IPS-15b (cell line): ENCODE data around the gene ZNF71.

Experiments used
- H3K27me3 ChIP-seq: one replicate; pipeline ENCODE4 v1.6.1; 2013; ENCODE audit warnings: low read length; ENCODE audit not compliant: control insufficient read depth, insufficient read depth
- H3K36me3 ChIP-seq: one replicate; pipeline ENCODE4 v1.6.1; 2013; ENCODE audit warnings: low read length; ENCODE audit not compliant: control insufficient read depth, insufficient read depth
- H3K4me1 ChIP-seq: one replicate; pipeline ENCODE4 v1.6.1; 2013; ENCODE audit warnings: mild to moderate bottlenecking, low read length; ENCODE audit not compliant: control insufficient read depth, insufficient read depth
- H3K4me3 ChIP-seq: one replicate; pipeline ENCODE4 v1.5.1; 2013; ENCODE audit warnings: low read depth, low read length
- H3K9ac ChIP-seq: one replicate; pipeline ENCODE4 v1.6.1; 2013; ENCODE audit warnings: low read depth, mild to moderate bottlenecking, low read length
- H3K9me3 ChIP-seq: one replicate; pipeline ENCODE4 v1.6.1; 2013; ENCODE audit warnings: mild to moderate bottlenecking, low read length; ENCODE audit not compliant: control insufficient read depth, insufficient read depth

ZNF71 gene

DNA sequence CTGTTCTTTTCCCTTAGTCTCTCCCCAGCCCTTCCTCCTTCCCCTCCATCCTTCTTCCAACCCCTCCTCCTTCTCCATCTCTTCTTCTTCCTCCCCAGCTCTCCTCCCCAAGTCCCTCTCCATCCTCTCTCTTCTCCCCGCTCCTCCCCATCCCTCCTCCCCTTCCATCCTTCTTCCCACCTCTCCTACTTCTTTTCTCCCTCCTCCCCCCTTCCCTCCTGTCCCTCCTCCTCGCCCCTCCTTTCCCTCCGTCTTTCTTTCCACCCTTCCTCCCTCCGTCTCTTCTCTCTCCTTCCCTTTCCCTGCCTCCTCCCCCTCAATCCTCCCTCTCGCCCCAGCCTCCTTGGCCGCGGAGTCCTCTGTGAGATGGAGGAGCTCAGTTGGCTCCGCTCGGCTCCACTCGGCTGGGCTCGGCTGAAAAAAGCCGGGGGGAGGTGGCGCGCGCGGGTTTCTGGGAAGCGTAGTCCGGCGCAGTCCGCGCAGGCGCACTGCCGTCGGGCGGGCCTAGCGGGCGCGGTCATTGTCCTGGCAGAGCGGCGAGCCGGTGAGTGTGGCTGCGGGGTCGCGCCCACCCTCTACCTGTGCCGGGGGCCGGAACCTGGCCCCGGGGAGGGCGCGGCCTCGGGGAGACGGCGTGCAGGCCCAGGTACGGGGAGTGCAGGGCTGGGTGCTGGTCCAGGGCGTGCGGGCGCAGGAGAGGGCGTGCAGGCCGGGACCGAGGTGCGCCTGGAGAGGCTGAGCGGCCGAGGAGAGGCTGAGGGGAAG is at the start of gene ZNF71:
TSS of gene ZNF71 (plus strand) at position 520 of the 765 bp plus-strand sequence. CDS start 6,257 bp downstream, outside the sequence.
- no peaks in the 10 kb centered on the region for H3K9me3 ChIP-seq
- H3K9ac ChIP-seq, result peak within 1 kb of the TSS; percentile 92
- H3K4me3 ChIP-seq, result peak within 1 kb of the TSS; percentile 78
- no peaks in the 10 kb centered on the region for H3K27me3 ChIP-seq
- H3K4me1 ChIP-seq, result no peaks in the 10 kb centered on the region
- H3K36me3 ChIP-seq, result no peaks in the 10 kb centered on the region

DNA sequence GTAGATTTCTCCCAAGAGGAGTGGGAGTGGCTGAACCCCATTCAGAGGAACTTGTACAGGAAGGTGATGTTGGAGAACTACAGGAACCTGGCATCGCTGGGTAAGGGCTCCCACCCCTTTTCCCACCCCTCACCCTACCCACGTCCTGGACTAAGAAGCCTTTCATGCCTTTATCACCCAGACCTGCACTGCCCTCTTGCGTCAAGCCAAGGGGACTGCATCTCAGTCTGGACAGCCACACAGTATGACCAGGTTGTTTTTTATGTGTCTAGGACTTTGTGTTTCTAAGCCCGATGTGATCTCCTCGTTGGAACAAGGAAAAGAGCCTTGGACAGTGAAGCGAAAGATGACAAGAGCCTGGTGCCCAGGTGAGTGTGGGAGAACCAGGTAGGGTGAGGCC is 47.6 kb upstream of the ZNF71 start:
- no peaks in the 10 kb centered on the region for H3K4me1 ChIP-seq
- no peaks in the 10 kb centered on the region for H3K27me3 ChIP-seq
- no peaks in the 10 kb centered on the region for H3K36me3 ChIP-seq
- peaks cover 29% of the 10 kb centered on the region for H3K9me3 ChIP-seq
- H3K9ac ChIP-seq, result no peak overlapping the region
- H3K4me3 ChIP-seq, result no peak overlapping the region

DNA sequence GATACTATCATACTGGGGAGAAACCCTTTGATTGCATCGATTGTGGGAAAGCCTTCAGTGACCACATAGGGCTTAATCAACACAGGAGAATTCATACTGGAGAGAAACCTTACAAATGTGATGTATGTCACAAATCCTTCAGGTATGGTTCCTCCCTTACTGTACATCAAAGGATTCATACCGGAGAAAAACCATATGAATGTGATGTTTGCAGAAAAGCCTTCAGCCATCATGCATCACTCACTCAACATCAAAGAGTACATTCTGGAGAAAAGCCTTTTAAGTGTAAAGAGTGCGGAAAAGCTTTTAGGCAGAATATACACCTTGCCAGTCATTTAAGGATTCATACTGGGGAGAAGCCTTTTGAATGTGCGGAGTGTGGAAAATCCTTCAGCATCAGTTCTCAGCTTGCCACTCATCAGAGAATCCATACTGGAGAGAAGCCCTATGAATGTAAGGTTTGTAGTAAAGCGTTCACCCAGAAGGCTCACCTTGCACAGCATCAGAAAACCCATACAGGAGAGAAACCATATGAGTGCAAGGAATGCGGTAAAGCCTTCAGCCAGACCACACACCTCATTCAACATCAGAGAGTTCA is 40.7 kb upstream of the ZNF71 start:
- Histone ChIP-seq H3K9ac (no peak overlapping the region), H3K27me3 (no peaks in the 10 kb centered on the region), H3K4me3 (no peak overlapping the region), H3K36me3 (no peaks in the 10 kb centered on the region), H3K4me1 (no peaks in the 10 kb centered on the region), H3K9me3 (peaks cover 30% of the 10 kb centered on the region)

DNA sequence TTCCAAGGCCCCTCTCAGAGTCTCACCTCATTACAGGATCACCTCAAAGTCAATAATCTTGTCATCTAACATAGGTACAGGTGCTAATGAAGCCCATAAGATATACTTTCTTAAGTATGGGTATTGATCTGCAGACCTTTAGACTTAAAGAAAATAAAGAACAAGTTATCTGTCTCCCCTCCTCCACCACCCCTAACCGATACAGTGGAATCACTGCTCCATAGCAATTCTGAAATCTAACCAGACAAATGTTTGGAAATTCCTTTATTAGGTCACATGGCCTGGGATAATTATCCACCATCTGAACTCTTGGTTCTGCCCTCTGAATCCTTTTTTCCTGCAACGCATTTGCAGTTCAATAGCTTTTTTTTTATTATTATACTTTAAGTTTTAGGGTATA is 32.3 kb upstream of the ZNF71 start:
- H3K4me3 ChIP-seq, result no peak overlapping the region
- peaks cover 9% of the 10 kb centered on the region for H3K9me3 ChIP-seq
- H3K36me3 ChIP-seq, result no peaks in the 10 kb centered on the region
- no peaks in the 10 kb centered on the region for H3K4me1 ChIP-seq
- H3K27me3 ChIP-seq, result no peaks in the 10 kb centered on the region
- no peak overlapping the region for H3K9ac ChIP-seq

DNA sequence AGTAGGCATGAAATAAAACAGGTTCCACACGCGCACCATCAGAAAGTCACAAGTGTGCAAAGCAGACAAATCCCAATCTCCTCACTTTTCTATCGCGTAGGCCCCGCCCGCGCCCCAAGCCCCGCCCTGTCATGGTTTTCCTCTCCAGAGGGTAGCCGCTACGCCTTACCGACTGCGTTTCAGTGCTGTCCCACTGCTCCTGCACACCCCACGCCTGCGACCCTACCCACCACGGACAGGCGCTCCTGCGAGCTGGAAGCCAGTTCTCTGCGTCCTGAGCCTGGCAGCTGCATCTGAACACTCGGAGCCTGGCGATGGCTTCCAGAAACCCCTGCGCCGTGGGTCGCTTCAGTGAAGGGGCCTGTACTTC is 28.2 kb upstream of the ZNF71 start:
- H3K9ac ChIP-seq, result peak overlapping the region; percentile 66
- H3K27me3 ChIP-seq, result no peaks in the 10 kb centered on the region
- H3K36me3 ChIP-seq, result peaks cover 12% of the 10 kb centered on the region
- peak overlapping the region; percentile 86 for H3K4me3 ChIP-seq
- H3K9me3 ChIP-seq, result peaks cover 3% of the 10 kb centered on the region
- no peaks in the 10 kb centered on the region for H3K4me1 ChIP-seq

DNA sequence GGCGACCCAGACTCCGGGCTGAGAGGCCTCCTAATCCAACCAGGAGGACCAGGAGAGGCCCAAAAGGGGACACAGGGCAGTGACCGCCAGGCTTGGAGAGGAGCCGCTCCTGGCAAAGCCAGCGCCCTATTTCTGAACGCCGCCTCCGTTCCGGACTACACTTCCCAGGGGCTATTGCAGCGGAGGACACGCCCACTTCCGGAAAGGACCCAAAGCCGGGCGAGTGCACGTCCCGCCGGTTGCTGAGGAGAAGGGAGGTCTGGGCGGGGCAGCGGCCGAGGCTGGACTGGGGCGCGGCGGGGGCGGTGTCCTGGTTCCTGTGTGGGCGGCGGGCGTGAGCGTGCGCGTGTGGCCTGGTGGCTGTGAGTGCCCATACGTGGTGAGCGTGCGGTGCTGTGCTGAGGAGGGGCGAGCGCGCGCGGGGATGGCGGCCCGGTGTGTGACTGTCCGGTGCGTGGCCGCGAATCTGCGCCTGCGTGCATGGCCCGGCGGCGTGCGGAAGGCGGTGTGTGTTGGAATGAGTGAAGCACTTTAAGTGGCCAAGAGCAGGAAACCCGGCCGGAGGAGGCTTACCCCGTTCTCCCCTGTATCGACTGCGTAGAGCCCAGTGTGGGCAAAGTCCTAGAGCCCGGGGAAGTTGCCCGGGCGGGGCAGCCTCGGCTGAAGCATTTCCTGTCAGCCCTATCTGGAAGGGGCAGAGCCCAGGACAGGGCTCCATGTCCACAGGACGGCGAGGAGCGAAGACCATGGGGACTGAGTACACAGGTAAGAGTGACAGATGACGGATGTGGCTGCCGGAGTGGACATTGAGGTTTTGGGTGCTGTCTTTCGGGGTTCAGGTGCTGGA is 27.6 kb upstream of the ZNF71 start, which contains the start of gene ZNF470:
TSS of gene ZNF470 (plus strand) at position 195 of the 847 bp plus-strand sequence. CDS start 2,844 bp downstream, outside the sequence.
- Histone ChIP-seq H3K9me3 (peaks cover 3% of the 10 kb centered on the region), H3K9ac (peak within 1 kb of the TSS; percentile 66), H3K4me1 (no peaks in the 10 kb centered on the region), H3K4me3 (peak within 1 kb of the TSS; percentile 86), H3K36me3 (peaks cover 14% of the 10 kb centered on the region), H3K27me3 (no peaks in the 10 kb centered on the region)

DNA sequence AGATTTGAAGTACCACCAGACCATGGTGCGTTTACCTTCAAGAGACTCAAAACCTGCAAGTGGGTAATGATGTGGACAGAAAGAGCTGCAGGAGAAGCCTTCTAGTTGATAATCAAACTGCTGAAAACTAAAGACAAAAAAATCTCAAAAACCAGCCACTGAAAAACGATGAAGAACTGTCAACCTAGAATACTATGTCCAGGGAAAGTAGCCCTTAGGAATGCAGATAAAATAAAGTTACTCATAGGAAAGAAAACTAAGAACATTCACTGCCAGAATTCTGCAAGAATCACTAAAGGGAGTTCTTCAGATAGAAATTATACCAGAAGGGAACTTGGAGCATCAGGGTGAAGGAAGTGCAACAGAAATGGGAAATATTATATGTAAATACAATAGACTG is 22.5 kb upstream of the ZNF71 start:
- no peaks in the 10 kb centered on the region for H3K27me3 ChIP-seq
- H3K9ac ChIP-seq, result no peak overlapping the region
- peaks cover 14% of the 10 kb centered on the region for H3K36me3 ChIP-seq
- H3K9me3 ChIP-seq, result peaks cover 32% of the 10 kb centered on the region
- no peak overlapping the region for H3K4me3 ChIP-seq
- H3K4me1 ChIP-seq, result no peaks in the 10 kb centered on the region

DNA sequence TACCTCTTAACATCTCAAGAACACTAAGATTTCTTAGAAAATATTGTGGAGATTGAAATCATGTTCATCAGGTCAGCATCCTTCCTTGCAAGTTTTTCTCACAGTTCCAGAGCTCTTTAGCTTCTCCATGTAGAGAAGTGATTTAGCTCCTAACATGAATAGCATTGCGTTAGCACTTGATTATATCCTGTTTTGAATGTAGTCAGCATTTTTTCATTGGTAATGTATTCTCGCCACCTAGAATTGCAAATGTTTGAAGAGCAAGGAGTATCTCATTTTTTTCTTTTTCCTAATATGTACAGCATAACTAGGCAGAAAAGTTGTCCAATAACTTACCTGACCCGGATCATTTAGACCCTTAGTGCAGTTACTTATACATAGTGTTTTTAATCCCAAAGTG is 21.2 kb upstream of the ZNF71 start:
- Histone ChIP-seq H3K4me1 (no peaks in the 10 kb centered on the region), H3K27me3 (no peaks in the 10 kb centered on the region), H3K4me3 (no peak overlapping the region), H3K9me3 (peaks cover 40% of the 10 kb centered on the region), H3K9ac (no peak overlapping the region), H3K36me3 (peaks cover 14% of the 10 kb centered on the region)

DNA sequence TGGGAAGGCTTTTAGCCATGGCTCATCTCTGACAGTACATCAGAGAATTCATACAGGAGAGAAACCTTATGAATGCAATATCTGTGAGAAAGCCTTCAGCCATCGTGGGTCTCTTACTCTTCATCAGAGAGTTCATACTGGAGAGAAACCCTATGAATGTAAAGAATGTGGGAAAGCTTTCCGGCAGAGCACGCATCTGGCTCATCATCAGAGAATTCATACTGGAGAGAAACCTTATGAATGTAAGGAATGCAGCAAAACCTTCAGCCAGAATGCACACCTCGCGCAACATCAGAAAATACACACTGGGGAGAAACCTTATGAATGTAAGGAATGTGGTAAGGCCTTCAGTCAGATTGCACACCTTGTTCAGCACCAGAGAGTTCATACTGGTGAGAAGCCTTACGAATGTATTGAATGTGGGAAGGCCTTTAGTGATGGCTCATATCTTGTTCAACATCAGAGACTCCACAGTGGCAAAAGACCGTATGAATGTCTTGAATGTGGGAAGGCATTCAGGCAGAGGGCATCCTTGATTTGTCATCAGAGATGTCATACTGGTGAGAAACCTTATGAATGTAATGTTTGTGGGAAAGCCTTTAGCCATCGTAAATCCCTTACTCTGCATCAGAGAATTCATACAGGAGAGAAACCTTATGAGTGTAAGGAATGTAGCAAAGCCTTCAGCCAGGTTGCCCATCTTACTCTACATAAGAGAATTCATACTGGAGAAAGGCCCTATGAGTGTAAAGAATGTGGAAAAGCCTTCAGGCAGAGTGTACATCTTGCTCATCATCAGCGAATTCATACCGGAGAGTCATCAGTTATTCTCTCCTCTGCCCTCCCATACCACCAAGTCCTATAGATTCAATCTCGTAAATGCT is 17.1 kb upstream of the ZNF71 start:
- Histone ChIP-seq H3K9me3 (peaks cover 48% of the 10 kb centered on the region), H3K27me3 (no peaks in the 10 kb centered on the region), H3K4me3 (no peak overlapping the region), H3K9ac (no peak overlapping the region), H3K36me3 (no peaks in the 10 kb centered on the region), H3K4me1 (no peaks in the 10 kb centered on the region)

DNA sequence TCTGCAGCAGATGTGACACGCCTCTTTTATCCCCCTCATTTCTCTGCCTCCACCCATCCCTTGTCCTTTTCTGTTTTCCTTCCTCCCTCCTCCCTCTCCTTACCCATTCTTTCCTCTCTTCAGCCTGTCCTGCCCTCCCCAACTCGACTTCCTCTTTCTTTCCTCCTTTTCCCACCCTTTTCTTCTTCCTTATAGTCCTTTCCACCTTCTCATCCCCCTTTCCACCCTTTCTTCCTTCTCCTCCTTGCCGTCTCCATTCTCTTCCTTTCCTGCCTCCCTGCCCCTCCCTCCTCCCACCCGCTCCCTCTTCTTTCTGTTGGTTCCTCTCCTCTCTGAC is 688 bp upstream of the ZNF71 start:
- Histone ChIP-seq H3K9ac (no peak overlapping the region), H3K36me3 (no peaks in the 10 kb centered on the region), H3K4me1 (no peaks in the 10 kb centered on the region), H3K4me3 (no peak overlapping the region), H3K27me3 (no peaks in the 10 kb centered on the region), H3K9me3 (no peaks in the 10 kb centered on the region)

DNA sequence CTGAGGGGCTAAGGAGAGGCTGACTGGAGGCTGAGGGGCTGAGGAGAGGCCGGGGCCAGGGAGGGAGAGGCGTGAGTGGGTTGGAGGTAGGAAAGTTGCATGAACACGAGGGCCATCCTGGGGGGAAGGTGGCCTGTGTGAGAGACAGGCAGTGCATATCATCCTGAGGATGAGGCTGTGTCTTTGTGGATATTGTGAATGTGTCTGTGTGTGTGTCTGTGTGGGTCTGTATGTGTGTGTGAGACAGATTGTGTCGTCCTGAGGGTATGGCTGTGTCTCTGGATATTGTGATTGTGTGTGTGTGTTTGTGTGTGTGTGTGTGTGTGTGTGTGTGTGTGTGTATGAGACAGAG is 422 bp downstream of the ZNF71 start:
- H3K36me3 ChIP-seq, result no peaks in the 10 kb centered on the region
- no peaks in the 10 kb centered on the region for H3K4me1 ChIP-seq
- H3K4me3 ChIP-seq, result peak overlapping the region; percentile 78
- H3K27me3 ChIP-seq, result no peaks in the 10 kb centered on the region
- H3K9ac ChIP-seq, result peak overlapping the region; percentile 92
- H3K9me3 ChIP-seq, result no peaks in the 10 kb centered on the region
